ENCODE measurements around the gene TPR.

The TPR gene

DNA sequence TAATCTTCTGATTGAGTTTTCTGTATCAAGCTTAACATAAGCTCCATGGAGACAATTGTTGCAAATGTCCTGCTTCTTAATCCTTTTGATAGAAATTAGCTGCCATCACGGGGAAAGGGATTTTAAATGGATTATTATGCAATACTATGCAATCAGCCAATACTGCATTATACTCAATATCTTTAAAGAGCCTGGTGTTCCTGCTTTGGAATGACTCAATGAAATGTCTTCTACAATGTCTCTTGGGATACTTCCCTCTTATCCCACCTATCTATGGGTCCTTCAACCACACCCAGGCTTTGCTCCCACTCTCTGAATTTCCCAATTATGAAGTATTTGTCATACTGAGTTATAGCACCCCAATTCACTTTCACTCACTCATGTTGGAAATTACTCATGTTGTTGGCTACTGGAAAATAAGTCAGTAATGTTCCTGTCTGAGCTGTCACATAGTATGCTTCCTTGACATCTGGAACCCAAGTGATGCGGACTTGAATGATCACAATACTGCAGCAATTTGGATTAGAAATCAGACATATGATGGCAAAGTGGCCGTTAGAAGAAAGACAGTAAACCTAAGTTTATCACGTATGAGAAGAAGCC is 85.0 kb downstream of the TPR start:
- DNase-seq (ENCODE audit: low read depth in 3 of 3): no peak

DNA sequence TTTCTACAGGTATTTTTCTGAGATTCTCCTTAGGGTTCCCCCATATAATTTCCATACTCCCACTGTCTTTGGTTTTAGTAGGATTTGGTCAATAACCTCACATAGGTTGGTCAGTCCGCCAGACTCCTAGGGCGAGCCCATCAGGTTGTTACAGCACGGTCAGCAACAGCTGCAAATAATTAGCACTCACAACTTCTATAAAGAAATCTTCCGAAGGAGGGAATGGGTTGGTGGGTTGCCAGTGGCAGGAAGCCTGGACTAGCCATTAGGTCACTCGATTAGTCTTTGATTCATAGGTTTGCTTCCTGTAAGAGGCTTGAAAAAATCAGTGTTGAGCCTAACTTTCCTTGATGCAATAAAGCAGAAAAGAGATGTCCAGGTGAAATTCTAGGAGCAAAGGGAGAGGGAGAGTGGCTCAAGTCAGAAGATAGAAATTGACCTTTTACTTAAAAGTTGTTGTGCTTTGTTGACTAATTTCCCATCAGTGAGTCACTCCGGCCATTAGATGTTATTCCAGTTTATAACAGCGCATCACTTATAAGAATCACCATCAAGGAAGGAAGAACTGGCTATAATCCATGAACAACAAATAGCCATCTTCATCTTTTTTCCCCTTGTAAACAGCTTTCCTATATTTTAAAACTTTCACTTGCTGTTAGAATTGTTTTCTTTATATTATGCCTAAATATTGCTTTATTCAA is 88.3 kb downstream of the TPR start:
- no peak for DNase-seq (ENCODE audit: low read depth in 3 of 3)

DNA sequence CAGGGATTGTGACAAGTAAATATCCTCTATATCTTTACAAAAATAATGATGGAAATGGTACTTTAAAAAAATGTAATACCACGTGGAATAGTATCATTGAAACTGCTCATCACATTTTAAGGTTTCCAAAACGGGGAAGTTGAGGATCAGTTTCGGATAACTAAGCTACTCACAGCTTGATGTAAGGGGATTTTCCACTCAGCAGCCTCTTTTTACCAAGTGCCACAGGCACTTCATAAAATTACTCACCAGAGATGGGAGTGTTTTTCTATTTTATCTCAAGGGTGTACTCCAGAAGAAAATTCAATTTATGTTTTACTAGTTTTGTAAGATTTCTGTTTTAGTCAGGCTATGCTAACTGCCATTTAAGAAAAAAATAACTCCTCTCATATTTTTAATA is 91.7 kb downstream of the TPR start:
- no peak for DNase-seq (ENCODE audit: low read depth in 3 of 3)

DNA sequence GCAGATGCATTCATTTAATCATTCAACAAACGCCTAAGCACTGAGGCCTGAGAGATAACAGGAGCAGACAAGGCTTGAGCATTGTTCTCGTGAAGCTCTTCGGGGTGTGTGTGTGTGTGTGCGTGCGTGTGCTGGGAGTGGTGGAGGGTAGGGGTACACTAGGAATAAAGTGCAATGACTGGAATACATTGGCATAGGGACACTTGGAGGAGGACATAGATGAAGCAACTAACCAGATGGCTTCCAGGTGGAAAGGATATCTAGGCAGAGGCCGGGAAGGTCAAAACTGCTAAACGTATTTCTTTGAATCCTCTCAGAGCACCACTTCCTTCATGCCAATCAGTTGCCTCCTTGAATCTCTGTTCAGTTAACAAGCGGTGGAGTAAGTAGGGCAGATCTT is 92.6 kb downstream of the TPR start:
- no peak for DNase-seq (ENCODE audit: low read depth in 3 of 3)

DNA sequence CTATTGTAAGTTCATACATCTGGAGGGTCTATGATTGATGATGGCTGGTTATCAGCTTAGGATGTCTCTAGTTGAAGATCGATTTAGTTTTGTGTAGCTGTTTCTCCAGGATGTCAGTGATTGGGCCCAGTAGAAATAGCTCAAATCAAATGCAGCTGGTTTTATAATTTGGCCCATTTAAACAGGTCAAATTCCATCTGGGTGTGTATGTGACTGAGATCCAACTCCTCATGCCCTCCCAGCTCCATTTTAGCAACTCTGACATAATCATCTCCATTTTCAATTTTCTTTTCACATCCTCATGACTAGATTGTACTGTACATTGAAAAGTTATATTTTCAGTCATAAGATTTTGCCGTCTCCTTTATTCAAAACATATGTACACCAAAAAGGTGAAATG is 99.2 kb downstream of the TPR start:
- DNase-seq (ENCODE audit: low read depth in 3 of 3): no peak

DNA sequence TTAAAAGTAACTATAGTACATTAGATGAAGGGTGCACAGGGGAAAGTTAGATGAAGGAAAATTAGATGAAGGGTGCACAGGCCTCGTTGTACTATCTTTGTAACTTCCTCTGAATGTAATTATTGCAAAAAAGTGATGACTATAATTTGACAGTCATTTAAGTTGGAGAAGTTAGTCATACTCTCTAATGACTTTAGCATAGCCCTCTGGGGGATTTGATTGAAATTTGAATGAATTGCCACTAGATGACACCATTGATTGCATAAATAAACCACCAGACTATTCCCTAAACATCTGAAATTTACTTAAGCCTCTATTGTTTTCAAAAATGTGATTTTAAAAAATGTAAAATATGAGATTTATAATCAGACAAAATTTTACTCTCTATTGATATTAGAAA is 102.6 kb downstream of the TPR start:
- DNase-seq (ENCODE audit: low read depth in 3 of 3): no peak

DNA sequence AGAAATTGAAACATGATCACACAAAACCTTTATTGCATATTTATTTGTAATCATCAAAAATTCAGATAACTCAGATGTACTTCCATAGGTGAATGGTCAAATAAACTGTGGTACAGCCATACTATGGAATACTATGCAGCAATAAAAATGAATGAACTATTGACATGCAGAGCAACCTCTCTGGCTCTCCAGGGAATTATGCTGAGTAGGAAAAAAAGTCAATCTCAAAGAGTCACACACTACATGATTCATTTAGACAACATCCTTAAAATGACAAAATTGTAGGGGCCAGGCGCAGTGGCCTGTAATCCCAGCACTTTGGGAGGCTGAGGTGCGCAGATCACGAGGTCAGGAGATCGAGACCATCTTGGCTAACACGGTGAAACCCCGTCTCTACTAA is 104.0 kb downstream of the TPR start:
- no peak for DNase-seq (ENCODE audit: low read depth in 3 of 3)
